HL-60 (cell line): ENCODE data around the gene ARMC2.

Experiments used
- DNase-seq, 2 experiments: peaks; one replicate each; pipeline ENCODE4 v3.0.0-alpha.2; 2010 to 2020; ENCODE audit warnings: low read depth in 1 of 2, low spot score in 1 of 2
- H3K27ac ChIP-seq: fragments of 250-450 bp; sonication (Bioruptor Pico); replicated peaks from 2 replicates; pipeline ENCODE4 v1.5.1; 2020; ENCODE audit warnings: mild to moderate bottlenecking, moderate library complexity
- H3K27me3 ChIP-seq: fragments of 250-450 bp; sonication (Bioruptor Pico); 2 replicates; pipeline ENCODE4 v1.5.1; 2021; ENCODE audit warnings: mild to moderate bottlenecking, moderate library complexity; ENCODE audit not compliant: insufficient read depth, poor library complexity, severe bottlenecking
- H3K4me3 ChIP-seq: replicated peaks from 2 replicates; pipeline ENCODE4 v1.5.1; 2011; ENCODE audit warnings: mild to moderate bottlenecking, control low read depth, low read length; ENCODE audit not compliant: insufficient read depth
- GABPA ChIP-seq: IDR thresholded peaks from 2 replicates; pipeline ENCODE4 v1.6.1; 2012; ENCODE audit warnings: low read depth
- POLR2AphosphoS5 ChIP-seq: IDR thresholded peaks from 2 replicates; pipeline ENCODE4 v1.6.1; 2012; ENCODE audit warnings: low read depth
- SPI1 ChIP-seq: IDR thresholded peaks from 2 replicates; pipeline ENCODE4 v1.6.1; 2012; ENCODE audit warnings: low read depth, mild to moderate bottlenecking, borderline replicate concordance
- TF ChIP-seq, protein P1 (sequence below): IDR thresholded peaks from one replicate; pipeline ENCODE4 v1.5.1; 2011; ENCODE audit warnings: low read length, control low read depth, inconsistent platforms; ENCODE audit not compliant: insufficient read depth
- TF ChIP-seq, protein P2 (sequence below): IDR thresholded peaks from 2 replicates; pipeline ENCODE4 v1.6.1; 2012; ENCODE audit warnings: low read depth; ENCODE audit not compliant: insufficient replicate concordance

ARMC2 gene

DNA sequence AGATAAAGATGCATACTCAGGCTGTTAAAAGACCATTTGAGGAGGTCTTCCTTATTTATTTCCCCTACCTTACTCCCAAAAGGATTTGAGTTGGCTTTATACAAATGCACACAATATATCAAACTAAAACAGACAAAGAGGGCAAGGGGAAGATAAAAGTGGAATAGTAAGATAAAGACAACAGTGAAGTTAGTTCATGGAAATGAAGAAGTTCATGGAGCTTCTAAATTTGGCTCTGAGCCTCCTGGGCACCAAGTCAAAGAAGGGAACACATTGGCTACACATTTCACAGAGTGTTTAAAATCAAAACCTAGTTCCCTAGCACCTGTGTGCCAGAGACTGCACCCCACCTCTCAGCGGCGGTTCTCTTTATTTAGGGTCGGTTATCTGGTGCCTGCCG is 25.8 kb upstream of the ARMC2 start:
- no peak overlapping the region for H3K27ac ChIP-seq
- no peaks in the 10 kb centered on the region for H3K27me3 ChIP-seq
- TF ChIP-seq POLR2AphosphoS5: no peak
- TF ChIP-seq, protein P1, sequence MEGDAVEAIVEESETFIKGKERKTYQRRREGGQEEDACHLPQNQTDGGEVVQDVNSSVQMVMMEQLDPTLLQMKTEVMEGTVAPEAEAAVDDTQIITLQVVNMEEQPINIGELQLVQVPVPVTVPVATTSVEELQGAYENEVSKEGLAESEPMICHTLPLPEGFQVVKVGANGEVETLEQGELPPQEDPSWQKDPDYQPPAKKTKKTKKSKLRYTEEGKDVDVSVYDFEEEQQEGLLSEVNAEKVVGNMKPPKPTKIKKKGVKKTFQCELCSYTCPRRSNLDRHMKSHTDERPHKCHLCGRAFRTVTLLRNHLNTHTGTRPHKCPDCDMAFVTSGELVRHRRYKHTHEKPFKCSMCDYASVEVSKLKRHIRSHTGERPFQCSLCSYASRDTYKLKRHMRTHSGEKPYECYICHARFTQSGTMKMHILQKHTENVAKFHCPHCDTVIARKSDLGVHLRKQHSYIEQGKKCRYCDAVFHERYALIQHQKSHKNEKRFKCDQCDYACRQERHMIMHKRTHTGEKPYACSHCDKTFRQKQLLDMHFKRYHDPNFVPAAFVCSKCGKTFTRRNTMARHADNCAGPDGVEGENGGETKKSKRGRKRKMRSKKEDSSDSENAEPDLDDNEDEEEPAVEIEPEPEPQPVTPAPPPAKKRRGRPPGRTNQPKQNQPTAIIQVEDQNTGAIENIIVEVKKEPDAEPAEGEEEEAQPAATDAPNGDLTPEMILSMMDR: no peak
- TF ChIP-seq, protein P2, sequence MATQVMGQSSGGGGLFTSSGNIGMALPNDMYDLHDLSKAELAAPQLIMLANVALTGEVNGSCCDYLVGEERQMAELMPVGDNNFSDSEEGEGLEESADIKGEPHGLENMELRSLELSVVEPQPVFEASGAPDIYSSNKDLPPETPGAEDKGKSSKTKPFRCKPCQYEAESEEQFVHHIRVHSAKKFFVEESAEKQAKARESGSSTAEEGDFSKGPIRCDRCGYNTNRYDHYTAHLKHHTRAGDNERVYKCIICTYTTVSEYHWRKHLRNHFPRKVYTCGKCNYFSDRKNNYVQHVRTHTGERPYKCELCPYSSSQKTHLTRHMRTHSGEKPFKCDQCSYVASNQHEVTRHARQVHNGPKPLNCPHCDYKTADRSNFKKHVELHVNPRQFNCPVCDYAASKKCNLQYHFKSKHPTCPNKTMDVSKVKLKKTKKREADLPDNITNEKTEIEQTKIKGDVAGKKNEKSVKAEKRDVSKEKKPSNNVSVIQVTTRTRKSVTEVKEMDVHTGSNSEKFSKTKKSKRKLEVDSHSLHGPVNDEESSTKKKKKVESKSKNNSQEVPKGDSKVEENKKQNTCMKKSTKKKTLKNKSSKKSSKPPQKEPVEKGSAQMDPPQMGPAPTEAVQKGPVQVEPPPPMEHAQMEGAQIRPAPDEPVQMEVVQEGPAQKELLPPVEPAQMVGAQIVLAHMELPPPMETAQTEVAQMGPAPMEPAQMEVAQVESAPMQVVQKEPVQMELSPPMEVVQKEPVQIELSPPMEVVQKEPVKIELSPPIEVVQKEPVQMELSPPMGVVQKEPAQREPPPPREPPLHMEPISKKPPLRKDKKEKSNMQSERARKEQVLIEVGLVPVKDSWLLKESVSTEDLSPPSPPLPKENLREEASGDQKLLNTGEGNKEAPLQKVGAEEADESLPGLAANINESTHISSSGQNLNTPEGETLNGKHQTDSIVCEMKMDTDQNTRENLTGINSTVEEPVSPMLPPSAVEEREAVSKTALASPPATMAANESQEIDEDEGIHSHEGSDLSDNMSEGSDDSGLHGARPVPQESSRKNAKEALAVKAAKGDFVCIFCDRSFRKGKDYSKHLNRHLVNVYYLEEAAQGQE: no peak
- no peak for TF ChIP-seq GABPA
- no peak for TF ChIP-seq SPI1
- DNase-seq: no peak
- no peak overlapping the region for H3K4me3 ChIP-seq

DNA sequence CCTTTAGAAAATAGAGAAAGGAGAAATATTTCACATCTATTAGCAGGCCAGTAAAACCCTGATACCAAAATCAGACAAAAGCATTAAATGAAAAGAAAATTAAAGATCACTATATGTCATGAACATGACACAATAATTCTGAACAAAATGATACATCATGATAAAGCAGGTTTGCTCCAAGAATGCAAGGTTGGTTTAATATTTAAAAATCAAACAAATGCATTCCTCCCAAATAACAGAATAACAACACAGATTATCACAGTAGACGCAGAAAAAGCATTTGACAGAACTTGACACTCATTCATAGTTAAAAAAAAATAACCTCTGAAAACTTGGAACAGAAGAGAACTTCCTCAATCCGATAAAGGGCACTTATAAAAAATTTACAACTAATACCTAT is 22.9 kb upstream of the ARMC2 start:
- Histone ChIP-seq H3K27ac (no peak overlapping the region), H3K27me3 (no peaks in the 10 kb centered on the region), H3K4me3 (no peak overlapping the region)
- TF ChIP-seq POLR2AphosphoS5 (no peak), GABPA (no peak)
- no peak for DNase-seq

DNA sequence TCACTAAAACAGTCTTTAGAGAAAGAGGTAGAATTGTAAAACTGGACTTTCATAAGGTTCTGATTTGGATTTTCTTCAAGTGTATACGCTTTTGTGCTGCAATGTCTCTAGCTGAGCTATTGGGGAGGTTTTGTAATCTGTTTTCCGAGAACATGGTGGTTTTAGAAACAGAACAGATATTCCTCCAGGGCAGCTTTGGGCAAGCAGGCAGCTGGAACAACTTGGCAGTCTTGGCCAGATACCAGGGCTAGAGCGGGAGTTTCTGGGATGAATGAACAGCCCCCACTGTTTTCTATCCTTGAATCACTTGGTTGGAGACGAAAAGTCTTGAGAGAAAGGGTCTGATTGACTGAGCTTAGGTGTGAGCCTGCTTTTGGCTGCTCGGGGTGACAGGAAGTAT is 17.1 kb upstream of the ARMC2 start:
- no peaks in the 10 kb centered on the region for H3K27me3 ChIP-seq
- H3K27ac ChIP-seq: no peak overlapping the region
- H3K4me3 ChIP-seq: no peak overlapping the region
- no peak for DNase-seq
- TF ChIP-seq SPI1 (no peak), GABPA (no peak), POLR2AphosphoS5 (no peak)
- TF ChIP-seq, protein P1: no peak
- TF ChIP-seq, protein P2: no peak

DNA sequence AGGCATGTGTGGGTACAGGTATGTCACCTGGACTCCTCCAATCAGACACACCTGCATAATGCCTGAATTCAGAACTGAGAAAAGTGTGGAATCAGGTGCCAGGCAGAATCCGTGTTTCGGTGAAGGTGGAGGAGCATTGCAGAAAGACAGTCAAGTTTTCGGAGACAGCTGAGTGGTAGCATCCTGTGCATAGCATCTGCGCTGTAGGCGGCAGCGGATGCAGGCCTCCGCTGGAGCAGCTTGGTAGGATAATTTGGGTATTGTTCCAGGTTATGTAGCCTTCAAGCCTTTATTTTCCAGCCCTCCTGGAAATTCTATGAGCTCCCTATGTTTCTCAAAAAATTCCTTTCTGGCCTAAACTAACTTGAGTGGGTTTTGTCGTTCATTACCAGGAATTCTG is 15.5 kb upstream of the ARMC2 start:
- H3K4me3 ChIP-seq: no peak overlapping the region
- H3K27me3 ChIP-seq: no peaks in the 10 kb centered on the region
- no peak overlapping the region for H3K27ac ChIP-seq
- no peak for DNase-seq
- TF ChIP-seq GABPA (no peak), SPI1 (no peak), POLR2AphosphoS5 (no peak)
- TF ChIP-seq, protein P2: no peak
- TF ChIP-seq, protein P1: no peak
